Measurements from ENCODE around the gene BPIFB6.

Gene BPIFB6

GRCh38 chr20:33019465-33020277 is 11.8 kb upstream of the BPIFB6 start:
- no peak overlapping the region for H3K4me3 ChIP-seq (ENCODE audit: low read length)
- no peak for TF ChIP-seq CTCF (conservative IDR thresholded peaks at IDR 0.05; ENCODE audit: low read depth, low read length)
- no peak for DNase-seq (ENCODE audit: low read depth)

- DNase-seq (ENCODE audit: low read depth), result no peak
- H3K4me3 ChIP-seq (ENCODE audit: low read length), result no peak overlapping the region
- no peak for TF ChIP-seq CTCF (conservative IDR thresholded peaks at IDR 0.05; ENCODE audit: low read depth, low read length)
These were observed 10.9 kb upstream of the BPIFB6 start for GRCh38 chr20:33020278-33021161.

GRCh38 chr20:33021879-33022278 is 9.6 kb upstream of the BPIFB6 start:
- no peak overlapping the region for H3K4me3 ChIP-seq (ENCODE audit: low read length)
- TF ChIP-seq CTCF (conservative IDR thresholded peaks at IDR 0.05; ENCODE audit: low read depth, low read length), result no peak

GRCh38 chr20:33022289-33022688 is 9.2 kb upstream of the BPIFB6 start:
- no peak for DNase-seq (ENCODE audit: low read depth)
- TF ChIP-seq CTCF (conservative IDR thresholded peaks at IDR 0.05; ENCODE audit: low read depth, low read length), result no peak
- H3K4me3 ChIP-seq (ENCODE audit: low read length), result no peak overlapping the region

More at GRCh38 chr20:33021879-33022278, 9.6 kb upstream of the BPIFB6 start:
- DNase-seq (ENCODE audit: low read depth), result no peak

- no peak overlapping the region for H3K4me3 ChIP-seq (ENCODE audit: low read length)
- DNase-seq (ENCODE audit: low read depth), result no peak
- no peak for TF ChIP-seq CTCF (conservative IDR thresholded peaks at IDR 0.05; ENCODE audit: low read depth, low read length)
These were observed 8.6 kb upstream of the BPIFB6 start for GRCh38 chr20:33022694-33023438.

DNA sequence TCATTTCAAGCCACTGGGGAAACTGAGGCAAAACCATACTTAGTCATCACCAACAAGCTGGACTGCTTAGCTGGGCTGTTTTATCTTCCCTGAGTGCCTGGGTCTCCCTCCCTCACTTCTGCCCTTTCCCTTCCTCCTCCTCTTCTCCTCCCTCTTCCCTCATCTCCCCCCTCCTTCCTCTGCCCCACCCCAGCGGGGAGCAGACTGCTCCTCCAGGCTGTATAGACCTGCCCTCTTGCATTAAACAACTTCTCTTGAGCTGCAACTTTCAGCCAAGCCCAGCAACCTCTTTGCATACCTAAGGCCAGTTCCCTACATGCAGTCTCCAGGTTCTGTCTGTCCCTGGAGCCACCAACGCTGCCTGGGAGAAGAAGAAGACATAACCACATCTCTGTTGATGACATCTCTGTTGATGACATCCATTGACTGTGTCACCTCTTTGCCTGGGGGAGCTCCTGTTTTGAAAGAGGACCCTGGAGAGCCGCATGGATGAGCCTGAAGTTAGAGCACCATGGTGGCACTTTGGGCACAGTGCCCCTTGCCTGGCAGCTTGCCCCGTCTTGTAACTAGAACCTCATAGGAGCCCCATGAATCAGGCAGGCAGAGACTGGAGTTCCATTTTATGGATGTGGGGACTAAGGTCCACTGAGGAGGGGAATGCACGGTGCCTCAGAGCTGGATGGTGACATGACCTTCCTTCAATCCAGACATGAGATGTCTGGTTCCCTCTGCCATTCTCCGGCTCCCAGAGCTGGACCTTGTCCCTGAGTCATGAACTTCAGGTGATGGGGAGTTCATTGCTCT is 7.8 kb upstream of the BPIFB6 start:
- TF ChIP-seq CTCF (conservative IDR thresholded peaks at IDR 0.05; ENCODE audit: low read depth, low read length), result no peak
- H3K4me3 ChIP-seq (ENCODE audit: low read length), result no peak overlapping the region
- DNase-seq (ENCODE audit: low read depth), result no peak
